T-helper 22 cell (primary cell): ENCODE data around the gene RNF123.
"Not testable (repeated sequence)": the region's sequence is repeated elsewhere in the genome, so short reads cannot be mapped to it uniquely, and the experiment has no call there.

Source experiments
- DNase-seq: peaks from one replicate; pipeline ENCODE4 v3.0.0-alpha.2; 2020; ENCODE audit warnings: low read depth

The RNF123 gene

GRCh38 chr3:49681232-49681522 lies 8.2 kb upstream of the RNF123 start:
- no peak for DNase-seq

GRCh38 chr3:49681543-49681942 lies 7.8 kb upstream of the RNF123 start:
- no peak for DNase-seq

GRCh38 chr3:49683162-49683561 lies 6.2 kb upstream of the RNF123 start:
- no peak for DNase-seq

- not testable (repeated sequence) for DNase-seq
These were observed 4.9 kb upstream of the RNF123 start for GRCh38 chr3:49684453-49684852.

- not testable (repeated sequence) for DNase-seq
These were observed 4.3 kb upstream of the RNF123 start for GRCh38 chr3:49685103-49685502.

- DNase-seq = not testable (repeated sequence)
These were observed 3.5 kb upstream of the RNF123 start for GRCh38 chr3:49685846-49686245.

- DNase-seq = peak; percentile 23
These were observed 3.0 kb upstream of the RNF123 start for GRCh38 chr3:49686346-49686745.

- peak; percentile 33 for DNase-seq
These were observed 2.5 kb upstream of the RNF123 start for GRCh38 chr3:49686769-49687423.

GRCh38 chr3:49687424-49687795 lies 1.9 kb upstream of the RNF123 start:
- DNase-seq = not testable (repeated sequence)

- DNase-seq = not testable (repeated sequence)
These were observed 865 bp upstream of the RNF123 start for GRCh38 chr3:49688338-49689045.

- not testable (repeated sequence) for DNase-seq
These were observed 709 bp downstream of the RNF123 start for GRCh38 chr3:49689908-49690624.

GRCh38 chr3:49690856-49691255 lies 1.5 kb downstream of the RNF123 start:
- not testable (repeated sequence) for DNase-seq

GRCh38 chr3:49691481-49691880 lies 2.1 kb downstream of the RNF123 start:
- DNase-seq = not testable (repeated sequence)

GRCh38 chr3:49694409-49695070 lies 5.2 kb downstream of the RNF123 start:
- not testable (repeated sequence) for DNase-seq

GRCh38 chr3:49695350-49696015 lies 6.1 kb downstream of the RNF123 start:
- DNase-seq = not testable (repeated sequence)

- DNase-seq = no peak
These were observed 10.1 kb downstream of the RNF123 start for GRCh38 chr3:49699281-49699979.

GRCh38 chr3:49700014-49700413 lies 10.7 kb downstream of the RNF123 start:
- DNase-seq = no peak

GRCh38 chr3:49700453-49701128 lies 11.2 kb downstream of the RNF123 start:
- no peak for DNase-seq

GRCh38 chr3:49701388-49702077 lies 12.2 kb downstream of the RNF123 start:
- DNase-seq = no peak

- no peak for DNase-seq
These were observed 13.3 kb downstream of the RNF123 start for GRCh38 chr3:49702672-49703071.
